Kidney (tissue), 14 donors: ENCODE results near the gene HHIPL1. TPM values are rescaled to one million over a fixed set of nuclear protein-coding genes. Genes with fewer than 3 reads are reported as not detected.

Source experiments
- DNase-seq, 5 donors: peaks; one replicate each; pipeline ENCODE4 v3.0.0-alpha.2; 2013 to 2020
- FAIRE-seq: peaks from 2 replicates; lab custom pipeline; 2012; peaks lifted over from hg19 to GRCh38; lab: Jason Lieb, UNC
- H3K27ac ChIP-seq, 2 donors: one replicate each; pipeline ENCODE4 v1.7.0; 2013; ENCODE audit warnings: low read depth in 2 of 2, low read length in 2 of 2, inconsistent platforms in 1 of 2
- H3K27me3 ChIP-seq: one replicate; pipeline ENCODE4 v1.7.1; 2013; ENCODE audit warnings: low read length, inconsistent platforms; ENCODE audit not compliant: control insufficient read depth, insufficient read depth
- H3K36me3 ChIP-seq, 3 donors: one replicate each; pipeline versions ENCODE4 v1.7.0 to v1.7.1; 2013; ENCODE audit warnings: low read length in 3 of 3, control low read depth in 1 of 3, inconsistent platforms in 1 of 3; ENCODE audit not compliant: insufficient read depth in 3 of 3, control insufficient read depth in 2 of 3
- H3K4me1 ChIP-seq, 3 donors: one replicate each; pipeline versions ENCODE4 v1.7.0 to v1.7.1; 2013; ENCODE audit warnings: low read length in 3 of 3, inconsistent platforms in 1 of 3, low read depth in 1 of 3; ENCODE audit not compliant: control insufficient read depth in 2 of 3, insufficient read depth in 2 of 3
- H3K4me3 ChIP-seq, 3 donors: one replicate each; pipeline versions ENCODE4 v1.7.0 to v1.8.1; 2013; ENCODE audit warnings: low read length in 3 of 3, control low read depth in 1 of 3, inconsistent platforms in 1 of 3
- H3K9ac ChIP-seq, 3 donors: one replicate each; pipeline versions ENCODE4 v1.7.0 to v1.7.1; 2013; ENCODE audit warnings: low read length in 3 of 3, control low read depth in 1 of 3, inconsistent platforms in 1 of 3
- H3K9me3 ChIP-seq, 3 donors: one replicate each; pipeline versions ENCODE4 v1.7.0 to v1.7.1; 2013; ENCODE audit warnings: low read length in 3 of 3, control low read depth in 1 of 3, inconsistent platforms in 1 of 3; ENCODE audit not compliant: control insufficient read depth in 2 of 3, insufficient read depth in 1 of 3
- intact Hi-C: fragments of 100-400 bp; cut with DNase I; formaldehyde crosslinking; loops from one replicate; pipeline ENCODE4 v1.11.1; 2022
- polyA plus RNA-seq: library from polyadenylated mRNA; stranded (reverse); fragments of 350-450 nt; fragmentation: Illumina TruSeq; extraction: RNeasy Lipid Tissue Mini Kit (QIAGEN cat#74804); gene quantifications from one replicate; pipeline ENCODE4 v1.2.3, GENCODE V29; 2014; ENCODE audit warnings: low read depth, low replicate concordance; ENCODE audit not compliant: insufficient read depth
- total RNA-seq: library from RNA; stranded (reverse); fragmentation: NEBNext Ultra II Directional; extraction: Animal tissue kit (Norgen Biotek cat#: 25700); gene quantifications from one replicate; pipeline ENCODE4 v1.2.1, GENCODE V29; 2021
- TF ChIP-seq, protein P1 (sequence below): IDR thresholded peaks from 3 replicates; pipeline ENCODE4 v1.5.1; 2012; ENCODE audit warnings: mild to moderate bottlenecking, moderate library complexity, borderline replicate concordance; ENCODE audit not compliant: insufficient read depth; ENCODE audit errors: extremely low read depth
- donor health status: control.
- donor health status: control.
- donor health status: control.
- donor health status: control.
- donor health status: control.
- donor health status: DM: yes; HTN: yes; CAD: no.
- donor health status: Normal renal cell carcinoma (clear cell type).

Gene HHIPL1
- total and polyA plus RNA-seq, 2 donors from 2014 or later = 0.32 to 0.88 TPM

DNA sequence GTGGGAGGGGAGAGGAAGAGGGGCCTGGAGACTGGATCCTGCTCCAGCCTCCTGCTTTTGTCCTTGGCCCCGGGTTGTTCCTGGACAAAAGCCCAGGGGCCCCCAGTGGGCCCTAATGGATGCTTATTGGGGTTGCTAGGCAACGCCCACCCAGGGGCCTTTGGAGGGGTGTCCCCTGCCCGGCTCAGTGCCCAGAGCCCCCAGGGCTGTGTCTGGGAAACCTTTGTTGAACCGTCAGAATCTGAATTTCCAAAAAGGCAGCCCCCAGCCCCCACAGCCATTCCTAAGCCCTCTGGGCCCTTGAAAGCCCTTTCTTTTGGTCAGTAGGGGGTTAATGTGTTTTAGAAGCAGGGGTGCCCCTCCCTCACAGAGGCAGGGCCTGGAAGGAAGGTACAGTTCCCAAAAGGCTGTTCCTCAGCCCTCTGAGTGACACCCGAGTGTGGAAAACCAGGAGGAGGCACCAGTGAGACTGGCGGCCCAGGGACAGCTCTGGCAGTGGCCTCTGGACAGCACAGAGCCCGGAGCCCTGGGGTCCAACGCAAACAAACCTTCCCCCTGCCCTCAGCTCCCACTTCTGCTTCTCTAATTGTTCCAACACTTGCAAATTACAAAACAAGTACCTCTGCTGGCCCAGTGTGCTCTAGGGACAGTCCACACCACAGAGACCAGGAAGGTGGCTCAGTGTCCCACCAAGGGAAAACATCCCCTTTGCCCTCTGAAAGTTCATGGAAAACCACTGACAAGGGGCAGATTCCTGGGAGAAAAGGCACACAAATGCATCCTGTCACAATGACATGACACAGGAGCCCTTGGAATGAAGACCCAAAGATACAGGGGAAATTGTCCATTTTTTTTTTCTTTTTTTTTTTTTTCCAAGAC lies 19.4 kb downstream of the HHIPL1 start:
- Histone ChIP-seq H3K27me3 (peaks cover 5% of the 10 kb centered on the region), H3K9ac (no peak overlapping the region), H3K9me3 (no peaks in the 10 kb centered on the region), H3K4me3 (no peak overlapping the region), H3K4me1 (no peaks in the 10 kb centered on the region), H3K27ac (no peak overlapping the region), H3K36me3 (no peaks in the 10 kb centered on the region)
- no peak for FAIRE-seq
- intact Hi-C loops = no loop called here
- TF ChIP-seq, protein P1, sequence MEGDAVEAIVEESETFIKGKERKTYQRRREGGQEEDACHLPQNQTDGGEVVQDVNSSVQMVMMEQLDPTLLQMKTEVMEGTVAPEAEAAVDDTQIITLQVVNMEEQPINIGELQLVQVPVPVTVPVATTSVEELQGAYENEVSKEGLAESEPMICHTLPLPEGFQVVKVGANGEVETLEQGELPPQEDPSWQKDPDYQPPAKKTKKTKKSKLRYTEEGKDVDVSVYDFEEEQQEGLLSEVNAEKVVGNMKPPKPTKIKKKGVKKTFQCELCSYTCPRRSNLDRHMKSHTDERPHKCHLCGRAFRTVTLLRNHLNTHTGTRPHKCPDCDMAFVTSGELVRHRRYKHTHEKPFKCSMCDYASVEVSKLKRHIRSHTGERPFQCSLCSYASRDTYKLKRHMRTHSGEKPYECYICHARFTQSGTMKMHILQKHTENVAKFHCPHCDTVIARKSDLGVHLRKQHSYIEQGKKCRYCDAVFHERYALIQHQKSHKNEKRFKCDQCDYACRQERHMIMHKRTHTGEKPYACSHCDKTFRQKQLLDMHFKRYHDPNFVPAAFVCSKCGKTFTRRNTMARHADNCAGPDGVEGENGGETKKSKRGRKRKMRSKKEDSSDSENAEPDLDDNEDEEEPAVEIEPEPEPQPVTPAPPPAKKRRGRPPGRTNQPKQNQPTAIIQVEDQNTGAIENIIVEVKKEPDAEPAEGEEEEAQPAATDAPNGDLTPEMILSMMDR = no peak
- DNase-seq = no peak

DNA sequence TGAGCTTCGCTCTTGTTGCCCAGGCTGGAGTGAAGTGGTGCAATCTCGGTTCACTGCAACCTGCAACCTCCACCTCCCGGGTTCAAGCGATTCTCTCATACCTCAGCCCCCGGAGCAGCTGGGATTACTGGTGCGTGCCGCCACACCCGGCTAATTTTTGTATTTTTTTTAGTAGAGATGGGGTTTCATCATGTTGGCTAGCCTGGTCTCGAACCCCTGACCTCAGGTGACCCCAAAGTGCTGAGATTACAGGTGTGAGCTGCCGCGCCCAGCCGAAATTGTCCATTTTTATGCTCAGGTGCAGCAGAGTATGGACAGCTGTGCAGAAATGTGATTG lies 20.0 kb downstream of the HHIPL1 start:
- Histone ChIP-seq H3K9me3 (no peaks in the 10 kb centered on the region), H3K27me3 (peaks cover 5% of the 10 kb centered on the region), H3K9ac (no peak overlapping the region), H3K4me3 (no peak overlapping the region), H3K36me3 (no peaks in the 10 kb centered on the region), H3K27ac (no peak overlapping the region), H3K4me1 (no peaks in the 10 kb centered on the region)
- FAIRE-seq (no peak), DNase-seq (no peak)
- TF ChIP-seq, protein P1 = no peak
- intact Hi-C loops = no loop called here

GRCh38 chr14:99666533-99666932 lies 21.6 kb downstream of the HHIPL1 start:
- DNase-seq (peak in 1 of 5 donors; percentile 52), FAIRE-seq (no peak)
- Histone ChIP-seq H3K36me3 (no peaks in the 10 kb centered on the region), H3K9ac (no peak overlapping the region), H3K9me3 (no peaks in the 10 kb centered on the region), H3K4me1 (no peaks in the 10 kb centered on the region), H3K4me3 (no peak overlapping the region), H3K27ac (no peak overlapping the region), H3K27me3 (no peaks in the 10 kb centered on the region)
- TF ChIP-seq, protein P1 = no peak
- intact Hi-C loops = no loop called here
